ENCODE results near the gene NR6A1. TPM values are rescaled to one million over a fixed set of nuclear protein-coding genes. Genes with fewer than 3 reads are reported as not detected.

Gene NR6A1
- total and polyA plus RNA-seq, 12 donors: 0.29 to 2.0 (median 1.2) TPM

DNA sequence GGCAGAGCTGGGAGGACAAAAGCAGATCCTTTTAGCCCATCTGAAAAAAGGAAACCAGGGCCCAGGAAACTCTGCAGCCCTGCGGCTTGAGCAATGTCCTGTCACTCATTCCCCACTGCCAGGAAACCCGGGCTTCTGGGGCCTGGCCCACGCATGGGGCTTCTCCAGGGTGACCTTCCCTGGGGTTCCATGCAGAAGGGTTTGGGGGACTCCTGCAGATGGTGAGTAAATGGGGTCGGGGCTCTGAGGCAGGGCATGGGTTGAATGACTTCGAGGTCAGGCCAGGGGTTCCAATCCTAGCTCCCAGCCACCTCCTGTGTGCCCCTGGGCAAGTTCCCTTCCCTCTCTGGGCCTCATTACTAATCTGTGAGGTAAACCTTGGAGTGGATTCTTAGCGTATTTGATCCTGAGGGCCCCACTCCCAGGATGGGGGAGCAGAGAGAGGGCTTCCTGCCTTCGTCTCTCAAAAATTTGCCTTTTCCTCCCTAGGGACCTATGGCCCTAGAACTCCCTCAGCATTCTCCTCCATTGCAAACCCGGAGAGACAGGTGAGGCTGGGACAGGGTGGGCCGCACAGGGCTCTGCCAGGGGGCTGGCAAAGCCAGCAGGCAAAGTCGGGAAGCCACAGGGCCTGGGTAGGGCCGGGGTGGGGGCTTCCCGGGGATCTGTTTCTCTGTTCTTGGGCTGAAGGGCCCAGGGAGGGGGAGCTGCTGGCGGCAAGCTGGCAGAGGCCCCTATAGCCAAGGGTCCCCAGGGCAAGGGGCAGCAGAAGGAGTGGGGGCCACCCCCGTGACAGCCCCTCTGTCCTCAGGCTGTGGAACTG is 295.0 kb downstream of the NR6A1 start:
- peaks cover 0 to 12% (median 4%) of the 10 kb centered on the region in 9 donors for H3K4me1 ChIP-seq
- DNase-seq (no peak), ATAC-seq (no peak)
- no peak overlapping the region for H3K27ac ChIP-seq
- intact Hi-C loops (cut with DNase I): no loop called here
- H3K27me3 ChIP-seq: peaks cover 20 to 80% (median 65%) of the 10 kb centered on the region in 7 donors
- H3K36me3 ChIP-seq: no peaks in the 10 kb centered on the region
- TF ChIP-seq, protein P1, sequence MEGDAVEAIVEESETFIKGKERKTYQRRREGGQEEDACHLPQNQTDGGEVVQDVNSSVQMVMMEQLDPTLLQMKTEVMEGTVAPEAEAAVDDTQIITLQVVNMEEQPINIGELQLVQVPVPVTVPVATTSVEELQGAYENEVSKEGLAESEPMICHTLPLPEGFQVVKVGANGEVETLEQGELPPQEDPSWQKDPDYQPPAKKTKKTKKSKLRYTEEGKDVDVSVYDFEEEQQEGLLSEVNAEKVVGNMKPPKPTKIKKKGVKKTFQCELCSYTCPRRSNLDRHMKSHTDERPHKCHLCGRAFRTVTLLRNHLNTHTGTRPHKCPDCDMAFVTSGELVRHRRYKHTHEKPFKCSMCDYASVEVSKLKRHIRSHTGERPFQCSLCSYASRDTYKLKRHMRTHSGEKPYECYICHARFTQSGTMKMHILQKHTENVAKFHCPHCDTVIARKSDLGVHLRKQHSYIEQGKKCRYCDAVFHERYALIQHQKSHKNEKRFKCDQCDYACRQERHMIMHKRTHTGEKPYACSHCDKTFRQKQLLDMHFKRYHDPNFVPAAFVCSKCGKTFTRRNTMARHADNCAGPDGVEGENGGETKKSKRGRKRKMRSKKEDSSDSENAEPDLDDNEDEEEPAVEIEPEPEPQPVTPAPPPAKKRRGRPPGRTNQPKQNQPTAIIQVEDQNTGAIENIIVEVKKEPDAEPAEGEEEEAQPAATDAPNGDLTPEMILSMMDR (IDR thresholded peaks at IDR 0.05): no peak
- no peak overlapping the region for H3K4me3 ChIP-seq
- 65 to 72% methylated on average over 14 of the region's 14 CpGs for WGBS, 2 donors
- no peaks in the 10 kb centered on the region for H3K9me3 ChIP-seq

DNA sequence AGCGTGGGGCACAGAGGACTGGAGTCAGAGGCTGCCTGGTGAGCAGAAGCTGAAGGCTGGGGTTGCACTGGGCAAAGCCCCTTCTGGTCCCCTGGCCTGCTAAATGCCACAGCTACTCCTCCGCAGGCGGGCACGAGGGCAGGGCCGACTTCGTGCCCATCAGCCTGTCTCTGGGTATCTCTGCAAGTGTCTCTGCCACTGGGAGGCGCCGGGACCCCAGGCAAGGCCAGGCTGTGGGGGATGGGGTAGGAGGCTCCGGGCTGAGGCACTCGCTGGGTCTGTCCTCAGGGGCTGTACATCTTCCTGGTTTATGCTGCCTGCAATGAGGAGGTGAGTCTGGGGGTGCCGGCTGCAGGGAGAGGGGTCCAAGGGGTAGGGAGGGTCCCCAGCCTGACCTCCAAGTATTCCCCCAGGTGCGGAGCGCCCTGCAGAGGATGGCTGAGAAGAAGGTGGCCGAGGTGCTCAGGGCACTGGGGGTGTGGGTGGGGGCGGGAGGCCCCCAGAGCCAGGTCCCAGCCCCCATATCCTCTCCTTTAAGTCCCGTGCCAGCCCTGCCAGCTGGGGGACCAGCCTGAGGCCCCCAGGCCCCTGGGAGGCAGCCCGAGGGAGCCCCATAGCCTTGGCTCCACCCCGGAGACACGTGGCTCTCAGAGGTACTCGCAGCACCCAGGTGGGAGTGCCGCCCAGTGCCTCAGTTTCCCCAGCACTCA is 295.8 kb downstream of the NR6A1 start:
- WGBS, 2 donors: 66 to 71% methylated on average over 21 of the region's 21 CpGs
- Histone ChIP-seq H3K4me3 (no peak overlapping the region), H3K27ac (no peak overlapping the region), H3K9me3 (no peaks in the 10 kb centered on the region), H3K36me3 (no peaks in the 10 kb centered on the region), H3K27me3 (peaks cover 20 to 74% (median 58%) of the 10 kb centered on the region in 7 donors), H3K4me1 (peaks cover 0 to 12% (median 4%) of the 10 kb centered on the region in 9 donors)
- no peak for ATAC-seq
- intact Hi-C loops (cut with DNase I): no loop called here
- TF ChIP-seq, protein P1 (IDR thresholded peaks at IDR 0.05): no peak
- DNase-seq: no peak

DNA sequence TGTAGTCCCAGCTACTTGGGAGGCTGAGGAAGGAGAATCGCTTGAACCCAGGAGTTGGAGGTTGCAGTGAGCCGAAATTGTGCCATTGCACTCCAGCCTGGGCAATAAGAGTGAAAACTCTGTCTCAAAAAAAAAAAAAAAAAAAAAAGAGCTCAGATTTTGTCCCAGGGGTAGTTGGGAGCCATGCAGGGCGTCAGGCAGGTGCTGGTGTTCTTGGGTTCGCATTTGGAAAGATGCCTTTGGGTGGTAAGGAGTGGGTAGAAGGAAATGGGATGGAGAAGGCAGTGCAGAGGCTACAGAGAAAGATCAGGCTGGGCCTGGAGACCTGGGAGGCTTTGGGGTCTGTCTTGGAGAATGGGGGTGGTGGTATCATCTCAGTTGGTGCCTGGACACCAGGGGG is 297.0 kb downstream of the NR6A1 start:
- H3K4me1 ChIP-seq: peaks cover 0 to 12% (median 4%) of the 10 kb centered on the region in 9 donors
- TF ChIP-seq, protein P1 (IDR thresholded peaks at IDR 0.05): no peak
- H3K4me3 ChIP-seq: no peak overlapping the region
- no peaks in the 10 kb centered on the region for H3K36me3 ChIP-seq
- intact Hi-C loops (cut with DNase I): no loop called here
- WGBS, 2 donors: 88 to 90% methylated on average over 4 of the region's 4 CpGs
- no peak for ATAC-seq
- no peaks in the 10 kb centered on the region for H3K9me3 ChIP-seq
- peaks cover 14 to 71% (median 53%) of the 10 kb centered on the region in 7 donors for H3K27me3 ChIP-seq
- H3K27ac ChIP-seq: no peak overlapping the region
- no peak for DNase-seq

DNA sequence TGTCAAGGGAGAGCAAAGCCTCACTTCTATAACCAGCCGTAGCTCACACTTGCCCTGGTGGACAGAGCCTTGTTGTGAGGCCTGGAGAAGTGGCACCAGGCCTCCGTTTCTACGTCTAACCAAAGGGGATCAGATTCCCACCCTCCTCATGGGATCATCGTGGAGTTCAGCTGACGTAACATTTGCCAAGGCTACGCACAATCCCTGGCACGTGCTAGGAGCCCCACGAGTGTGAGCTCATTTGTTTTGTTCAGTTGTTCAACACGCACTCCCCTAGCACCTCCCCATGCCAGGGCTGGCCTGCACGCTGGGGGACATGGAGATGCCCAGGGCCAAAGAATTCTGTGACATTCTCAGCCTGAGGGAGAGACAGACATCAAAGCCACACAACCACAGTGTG is 297.8 kb downstream of the NR6A1 start:
- WGBS, 2 donors: 73 to 79% methylated on average over 10 of the region's 10 CpGs
- peak in 1 of 2 donors; percentile 1 for DNase-seq
- TF ChIP-seq, protein P1 (IDR thresholded peaks at IDR 0.05): no peak
- H3K27ac ChIP-seq: no peak overlapping the region
- H3K4me3 ChIP-seq: no peak overlapping the region
- no peaks in the 10 kb centered on the region for H3K9me3 ChIP-seq
- no peaks in the 10 kb centered on the region for H3K36me3 ChIP-seq
- H3K4me1 ChIP-seq: peaks cover 0 to 12% (median 4%) of the 10 kb centered on the region in 9 donors
- intact Hi-C loops (cut with DNase I): no loop called here
- peaks cover 9 to 63% (median 44%) of the 10 kb centered on the region in 7 donors for H3K27me3 ChIP-seq
- ATAC-seq: no peak

Measured in heart right ventricle (tissue), 16 donors.